Thoracic aorta (tissue), 2 donors: ENCODE results near the gene FNDC3B. TPM values are rescaled to one million over a fixed set of nuclear protein-coding genes. Genes with fewer than 3 reads are reported as not detected.

Experiments
- ATAC-seq: fragments of 150-250 bp; one replicate; pipeline ENCODE4 v1.8.0; 2017; ENCODE audit warnings: low read depth; ENCODE audit not compliant: insufficient number of reproducible peaks, low FRiP score
- DNase-seq: peaks from one replicate; pipeline ENCODE4 v3.0.0-alpha.2; 2020; ENCODE audit warnings: low spot score
- H3K27ac ChIP-seq, 2 donors: fragments of 200-600 bp; sonication (generic); 1 replicate in 1 of 2; 2 replicates in 1 of 2; pipeline ENCODE4 v1.5.1; 2016; ENCODE audit warnings: mild to moderate bottlenecking in 2 of 2, moderate library complexity in 2 of 2
- H3K27me3 ChIP-seq: fragments of 200-600 bp; sonication (generic); replicated peaks from 2 replicates; pipeline ENCODE4 v1.6.0; 2016; ENCODE audit warnings: mild to moderate bottlenecking; ENCODE audit not compliant: insufficient read depth
- H3K36me3 ChIP-seq: fragments of 200-600 bp; sonication (generic); one replicate; pipeline ENCODE4 v1.5.1; 2016
- H3K4me1 ChIP-seq, 2 donors: fragments of 200-600 bp; sonication (generic); 1 replicate in 1 of 2; 2 replicates in 1 of 2; pipeline versions ENCODE4 v1.5.1 to v1.6.0; 2016; ENCODE audit warnings: low read depth in 2 of 2, mild to moderate bottlenecking in 1 of 2; ENCODE audit not compliant: control insufficient read depth in 1 of 2
- H3K4me3 ChIP-seq: fragments of 200-600 bp; sonication (generic); 2 replicates; pipeline ENCODE4 v1.5.1; 2016; ENCODE audit warnings: mild to moderate bottlenecking
- H3K9me3 ChIP-seq: fragments of 200-600 bp; sonication (generic); 2 replicates; pipeline ENCODE4 v1.5.1; 2016
- total RNA-seq, 2 donors: library from RNA; depleted of rRNA; stranded (reverse); fragments of >200 nt; gene quantifications; one replicate each; pipeline versions ENCODE4 v1.1.0 to v1.2.3, GENCODE V29; 2016
- TF ChIP-seq, protein P1 (sequence below): fragments of 200-600 bp; sonication (generic); IDR thresholded peaks from one replicate; pipeline ENCODE4 v1.5.1; 2019; ENCODE audit warnings: antibody characterized with exemption

FNDC3B gene
- total RNA-seq, 2 donors from 2014 or later: 113 to 163 TPM

GRCh38 chr3:172270557-172271166 lies 231.3 kb downstream of the FNDC3B start:
- Histone ChIP-seq H3K9me3 (no peaks in the 10 kb centered on the region), H3K4me1 (peaks cover 8 to 26% of the 10 kb centered on the region in 2 donors), H3K27me3 (no peaks in the 10 kb centered on the region), H3K4me3 (no peak overlapping the region), H3K27ac (no peak overlapping the region), H3K36me3 (no peaks in the 10 kb centered on the region)
- TF ChIP-seq, protein P1, sequence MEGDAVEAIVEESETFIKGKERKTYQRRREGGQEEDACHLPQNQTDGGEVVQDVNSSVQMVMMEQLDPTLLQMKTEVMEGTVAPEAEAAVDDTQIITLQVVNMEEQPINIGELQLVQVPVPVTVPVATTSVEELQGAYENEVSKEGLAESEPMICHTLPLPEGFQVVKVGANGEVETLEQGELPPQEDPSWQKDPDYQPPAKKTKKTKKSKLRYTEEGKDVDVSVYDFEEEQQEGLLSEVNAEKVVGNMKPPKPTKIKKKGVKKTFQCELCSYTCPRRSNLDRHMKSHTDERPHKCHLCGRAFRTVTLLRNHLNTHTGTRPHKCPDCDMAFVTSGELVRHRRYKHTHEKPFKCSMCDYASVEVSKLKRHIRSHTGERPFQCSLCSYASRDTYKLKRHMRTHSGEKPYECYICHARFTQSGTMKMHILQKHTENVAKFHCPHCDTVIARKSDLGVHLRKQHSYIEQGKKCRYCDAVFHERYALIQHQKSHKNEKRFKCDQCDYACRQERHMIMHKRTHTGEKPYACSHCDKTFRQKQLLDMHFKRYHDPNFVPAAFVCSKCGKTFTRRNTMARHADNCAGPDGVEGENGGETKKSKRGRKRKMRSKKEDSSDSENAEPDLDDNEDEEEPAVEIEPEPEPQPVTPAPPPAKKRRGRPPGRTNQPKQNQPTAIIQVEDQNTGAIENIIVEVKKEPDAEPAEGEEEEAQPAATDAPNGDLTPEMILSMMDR: no peak
- ATAC-seq (no peak), DNase-seq (no peak)

DNA sequence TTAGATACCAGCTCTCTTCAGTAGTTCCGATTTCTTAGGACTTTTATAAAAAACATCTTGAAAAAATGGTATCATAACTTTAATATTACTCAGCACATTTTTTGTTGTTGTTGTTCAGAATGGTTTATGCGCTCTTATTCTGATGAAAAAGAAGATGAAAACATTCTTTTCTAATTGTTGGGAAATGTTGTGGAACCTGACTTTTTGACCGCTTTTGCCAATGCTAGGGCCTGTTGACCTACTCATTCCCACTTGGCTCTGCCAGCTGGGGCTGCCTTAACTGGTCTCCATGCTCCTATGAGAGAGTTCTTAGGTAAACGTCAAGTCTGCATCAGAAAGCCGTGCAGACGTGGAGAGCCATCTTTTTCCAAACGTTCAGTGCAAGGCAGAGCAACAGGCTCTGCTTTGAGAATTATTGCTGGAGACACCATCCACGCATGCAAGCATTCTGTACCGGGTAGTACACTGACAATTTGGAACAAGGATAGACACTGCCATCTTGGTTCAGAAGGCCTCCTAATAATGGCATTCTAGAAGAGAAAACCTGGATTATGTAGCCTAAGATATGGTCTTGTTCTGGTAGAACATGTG lies 232.1 kb downstream of the FNDC3B start:
- H3K9me3 ChIP-seq: no peaks in the 10 kb centered on the region
- no peaks in the 10 kb centered on the region for H3K36me3 ChIP-seq
- no peaks in the 10 kb centered on the region for H3K27me3 ChIP-seq
- DNase-seq (no peak), ATAC-seq (no peak)
- TF ChIP-seq, protein P1: no peak
- no peak overlapping the region for H3K27ac ChIP-seq
- peaks cover 8 to 33% of the 10 kb centered on the region in 2 donors for H3K4me1 ChIP-seq
- H3K4me3 ChIP-seq: no peak overlapping the region

DNA sequence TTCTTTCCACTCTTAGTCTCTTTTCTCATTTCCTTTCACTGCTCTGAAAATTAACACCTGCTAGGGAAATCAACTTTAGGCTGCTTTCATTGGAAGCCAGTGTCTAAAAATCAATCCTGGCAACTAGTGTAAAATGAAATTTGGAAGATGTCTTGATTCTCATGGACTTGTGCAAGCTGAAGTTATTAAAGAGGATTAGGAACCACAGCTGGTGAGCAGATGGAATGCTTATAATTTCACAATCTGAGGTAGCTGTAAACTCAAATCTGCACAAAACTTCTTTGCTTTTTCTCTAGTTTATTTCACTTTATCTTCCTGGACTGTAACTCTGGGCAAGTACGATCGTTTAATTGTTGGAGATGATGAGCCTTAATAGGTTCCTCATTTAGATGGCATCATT lies 233.3 kb downstream of the FNDC3B start:
- ATAC-seq (no peak), DNase-seq (no peak)
- no peaks in the 10 kb centered on the region for H3K9me3 ChIP-seq
- H3K27ac ChIP-seq: no peak overlapping the region
- H3K27me3 ChIP-seq: no peaks in the 10 kb centered on the region
- TF ChIP-seq, protein P1: no peak
- no peaks in the 10 kb centered on the region for H3K36me3 ChIP-seq
- no peak overlapping the region for H3K4me3 ChIP-seq
- H3K4me1 ChIP-seq: peaks cover 11 to 39% of the 10 kb centered on the region in 2 donors

- H3K9me3 ChIP-seq: no peaks in the 10 kb centered on the region
- DNase-seq (no peak), ATAC-seq (no peak)
- H3K36me3 ChIP-seq: no peaks in the 10 kb centered on the region
- H3K27me3 ChIP-seq: no peaks in the 10 kb centered on the region
- H3K4me1 ChIP-seq: peaks cover 17 to 39% of the 10 kb centered on the region in 2 donors
- TF ChIP-seq, protein P1: no peak
- no peak overlapping the region for H3K27ac ChIP-seq
- H3K4me3 ChIP-seq: no peak overlapping the region
Observed at GRCh38 chr3:172273378-172273777, 234.0 kb downstream of the FNDC3B start.

GRCh38 chr3:172274906-172275305 lies 235.5 kb downstream of the FNDC3B start:
- TF ChIP-seq, protein P1: no peak
- DNase-seq (no peak), ATAC-seq (no peak)
- Histone ChIP-seq H3K27ac (no peak overlapping the region), H3K36me3 (no peaks in the 10 kb centered on the region), H3K4me1 (peaks cover 24 to 45% of the 10 kb centered on the region in 2 donors), H3K27me3 (no peaks in the 10 kb centered on the region), H3K4me3 (no peak overlapping the region), H3K9me3 (no peaks in the 10 kb centered on the region)
